ENCODE results near the gene MBNL1. TPM values are rescaled to one million over a fixed set of nuclear protein-coding genes. Genes with fewer than 3 reads are reported as not detected.
A peak's percentile ranks its signal among the peaks of the same experiment; 100 is the strongest.

MBNL1 gene
- total and polyA plus RNA-seq, 2 of the 4 experiments (the other 2 are of a cell fraction): 127 to 664 TPM

DNA sequence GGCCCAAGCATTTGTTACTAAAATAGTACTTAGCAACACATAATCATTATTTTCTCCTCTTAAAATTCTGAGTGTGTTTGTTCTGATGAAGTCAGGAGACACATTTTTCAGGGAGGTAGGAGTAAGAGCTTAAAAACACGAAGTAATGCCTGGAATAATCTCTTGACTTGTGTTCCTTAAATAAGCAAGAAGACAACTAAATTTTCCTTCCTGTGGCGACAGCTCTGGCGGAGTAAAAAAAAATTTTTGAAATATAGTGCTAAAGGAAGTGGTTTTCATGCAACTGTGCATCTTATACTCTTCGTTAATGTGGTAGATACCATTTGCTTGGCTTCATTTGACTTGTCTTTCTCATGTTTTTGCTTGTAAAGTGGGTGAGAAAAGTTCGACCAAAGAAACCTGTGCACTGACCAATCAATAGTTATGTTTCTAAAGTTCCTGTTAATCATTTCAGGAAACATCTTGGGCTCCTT is 11.1 kb upstream of the MBNL1 start:
- BruUV-seq (replicated peaks): no TSS peak
- H3K27me3 ChIP-seq (ENCODE audit: control insufficient read depth, insufficient read depth, low read length): no peaks in the 10 kb centered on the region
- ChIA-PET POLR2A (ENCODE audit: unreplicated experiment) (interaction anchor here (0.5 to 0.6 kb wide), 2 partner anchors 9 to 11 kb away, joined by 3 read pairs; no protein-coding TSS in a partner anchor), CTCF (no interaction called here)
- no peaks in the 10 kb centered on the region for H3K36me3 ChIP-seq (ENCODE audit: control insufficient read depth, insufficient read depth, low read length)
- WGBS, 2 experiments (ENCODE audit: extremely low coverage in 2 of 2, insufficient read length in 1 of 2): no CpG with 5 or more reads among the region's 5 CpGs
- no peak for TF ChIP-seq USF2 (IDR thresholded peaks at IDR 0.05; ENCODE audit: low read depth, low read length)
- no peak for TF ChIP-seq RFX5 (IDR thresholded peaks at IDR 0.05; ENCODE audit: low read depth, low read length)
- no peak for TF ChIP-seq BHLHE40 (IDR thresholded peaks at IDR 0.05; ENCODE audit: low read depth, low read length)
- no peak for TF ChIP-seq CEBPB (IDR thresholded peaks at IDR 0.05; ENCODE audit: low read depth, low read length)
- no peak for TF ChIP-seq POLR2A (IDR thresholded peaks at IDR 0.05; ENCODE audit: low read depth, low read length)
- no peak for TF ChIP-seq ELK1 (IDR thresholded peaks at IDR 0.05; ENCODE audit: borderline replicate concordance, low read depth, low read length)
- TF ChIP-seq CHD1 (IDR thresholded peaks at IDR 0.05; ENCODE audit: low read depth, low read length): no peak
- no peak for TF ChIP-seq RAD21 (IDR thresholded peaks at IDR 0.05; ENCODE audit: low read length)
- no peak for TF ChIP-seq RCOR1 (IDR thresholded peaks at IDR 0.05; ENCODE audit: insufficient replicate concordance, low read length)
- TF ChIP-seq MAFK (IDR thresholded peaks at IDR 0.05; ENCODE audit: low read depth, low read length): no peak
- no peak for TF ChIP-seq MAZ (IDR thresholded peaks at IDR 0.05; ENCODE audit: borderline replicate concordance, low read depth, low read length)
- TF ChIP-seq SMC3 (IDR thresholded peaks at IDR 0.05; ENCODE audit: low read depth, low read length): no peak
- H2BK15ac ChIP-seq (ENCODE audit: low read depth, low read length): no peak overlapping the region
- peak overlapping the region; percentile 36; the same call in 1 of the 2 replicates for H3K18ac ChIP-seq (ENCODE audit: low read depth, low read length)
- no peak overlapping the region for H3K23ac ChIP-seq (ENCODE audit: low read depth, low read length)
- no peak overlapping the region for H2AK9ac ChIP-seq (replicated peaks; ENCODE audit: low read depth, low read length, poor library complexity)
- no peak overlapping the region for H3K56ac ChIP-seq (ENCODE audit: extremely low read depth, insufficient read depth, low read length)
- H3K4me2 ChIP-seq (ENCODE audit: low read depth, low read length): no peak overlapping the region
- H2BK5ac ChIP-seq (ENCODE audit: low read depth, low read length, poor library complexity, severe bottlenecking): peak overlapping the region; percentile 38
- no peaks in the 10 kb centered on the region for H3K9me1 ChIP-seq (ENCODE audit: insufficient read depth, low read length)
- H4K20me1 ChIP-seq (ENCODE audit: insufficient read depth, low read length): no peaks in the 10 kb centered on the region
- in situ Hi-C loops (cut with MboI; ENCODE audit: low sequenced_read_pairs) (no loop called here), intact Hi-C loops (cut with micrococcal nuclease) (no loop called here), dilution Hi-C loops (cut with HindIII; ENCODE audit: low sequenced_read_pairs, unreplicated experiment) (no loop called here)
- H4K91ac ChIP-seq (ENCODE audit: insufficient read depth, low read depth, low read length): no peak overlapping the region
- H2AFZ ChIP-seq (replicated peaks; ENCODE audit: low read length, poor library complexity): no peak overlapping the region
- no peak overlapping the region for H3K14ac ChIP-seq (replicated peaks; ENCODE audit: low read depth, low read length)
- ATAC-seq (ENCODE audit: low read depth) (no peak; the same call in 1 of the 2 replicates), DNase-seq (no peak)
- H3K79me1 ChIP-seq (ENCODE audit: low read depth in 1 of 2, low read length in 2 of 2): no peaks in the 10 kb centered on the region; a peak in 1 of 4 replicates
- H3K27ac ChIP-seq (ENCODE audit: insufficient read depth, low read length): no peak overlapping the region
- H2AK5ac ChIP-seq (ENCODE audit: low read depth, low read length): no peak overlapping the region
- no peaks in the 10 kb centered on the region for H3K9me3 ChIP-seq (ENCODE audit: control insufficient read depth, insufficient read depth, low read length)
- H3K4me1 ChIP-seq (ENCODE audit: control insufficient read depth, insufficient read depth, low read length): peaks cover 10% of the 10 kb centered on the region; the same call in 1 of the 2 replicates
- H4K5ac ChIP-seq (ENCODE audit: low read depth, low read length): no peak overlapping the region
- H4K8ac ChIP-seq (ENCODE audit: low read depth in 2 of 2, low read length in 2 of 2): no peak overlapping the region
- H2BK20ac ChIP-seq (ENCODE audit: low read depth, low read length): no peak overlapping the region
- H3K9ac ChIP-seq (ENCODE audit: low read depth, low read length): no peak overlapping the region
- H2BK120ac ChIP-seq (ENCODE audit: low read depth, low read length): no peak overlapping the region
- H3K4me3 ChIP-seq (ENCODE audit: insufficient read depth, low read depth, low read length): no peak overlapping the region
- H3K4ac ChIP-seq (ENCODE audit: low read depth, low read length): no peak overlapping the region
